Kidney (tissue), 22 donors: ENCODE measurements around the gene ZNF234. TPM values are rescaled to one million over a fixed set of nuclear protein-coding genes. Genes with fewer than 3 reads are reported as not detected.

ENCODE experiments used
- DNase-seq, 5 donors: peaks; one replicate each; pipeline ENCODE4 v3.0.0-alpha.2; 2013 to 2020
- FAIRE-seq: peaks from 2 replicates; lab custom pipeline; 2012; peaks lifted over from hg19 to GRCh38; lab: Jason Lieb, UNC
- H3K27ac ChIP-seq, 2 donors: one replicate each; pipeline ENCODE4 v1.7.0; 2013; ENCODE audit warnings: low read depth in 2 of 2, low read length in 2 of 2, inconsistent platforms in 1 of 2
- H3K27me3 ChIP-seq: one replicate; pipeline ENCODE4 v1.7.1; 2013; ENCODE audit warnings: low read length, inconsistent platforms; ENCODE audit not compliant: control insufficient read depth, insufficient read depth
- H3K36me3 ChIP-seq, 3 donors: one replicate each; pipeline versions ENCODE4 v1.7.0 to v1.7.1; 2013; ENCODE audit warnings: low read length in 3 of 3, control low read depth in 1 of 3, inconsistent platforms in 1 of 3; ENCODE audit not compliant: insufficient read depth in 3 of 3, control insufficient read depth in 2 of 3
- H3K4me1 ChIP-seq, 3 donors: one replicate each; pipeline versions ENCODE4 v1.7.0 to v1.7.1; 2013; ENCODE audit warnings: low read length in 3 of 3, inconsistent platforms in 1 of 3, low read depth in 1 of 3; ENCODE audit not compliant: control insufficient read depth in 2 of 3, insufficient read depth in 2 of 3
- H3K4me3 ChIP-seq, 3 donors: one replicate each; pipeline versions ENCODE4 v1.7.0 to v1.8.1; 2013; ENCODE audit warnings: low read length in 3 of 3, control low read depth in 1 of 3, inconsistent platforms in 1 of 3
- H3K9ac ChIP-seq, 3 donors: one replicate each; pipeline versions ENCODE4 v1.7.0 to v1.7.1; 2013; ENCODE audit warnings: low read length in 3 of 3, control low read depth in 1 of 3, inconsistent platforms in 1 of 3
- H3K9me3 ChIP-seq, 3 donors: one replicate each; pipeline versions ENCODE4 v1.7.0 to v1.7.1; 2013; ENCODE audit warnings: low read length in 3 of 3, control low read depth in 1 of 3, inconsistent platforms in 1 of 3; ENCODE audit not compliant: control insufficient read depth in 2 of 3, insufficient read depth in 1 of 3
- CTCF ChIP-seq: IDR thresholded peaks from 3 replicates; pipeline ENCODE4 v1.5.1; 2012; ENCODE audit warnings: mild to moderate bottlenecking, moderate library complexity, borderline replicate concordance; ENCODE audit not compliant: insufficient read depth; ENCODE audit errors: extremely low read depth
- intact Hi-C: fragments of 100-400 bp; cut with DNase I; formaldehyde crosslinking; loops from one replicate; pipeline ENCODE4 v1.11.1; 2022
- long read RNA-seq, 10 donors: library from polyadenylated mRNA in 1 of 10; unstranded in 1 of 10; transcript quantifications; one replicate each; pipeline ENCODE4 v2.0.0 and lab custom pipeline, GENCODE V29; 2021 to 2026
- polyA plus RNA-seq: library from polyadenylated mRNA; stranded (reverse); fragments of 350-450 nt; fragmentation: Illumina TruSeq; extraction: RNeasy Lipid Tissue Mini Kit (QIAGEN cat#74804); gene quantifications from one replicate; pipeline ENCODE4 v1.2.3, GENCODE V29; 2014; ENCODE audit warnings: low read depth, low replicate concordance; ENCODE audit not compliant: insufficient read depth
- total RNA-seq: library from RNA; stranded (reverse); fragmentation: NEBNext Ultra II Directional; extraction: Animal tissue kit (Norgen Biotek cat#: 25700); gene quantifications from one replicate; pipeline ENCODE4 v1.2.1, GENCODE V29; 2021
- donor health status: control.
- donor health status: control.
- donor health status: control.
- donor health status: control.
- donor health status: control.
- donor health status: DM: yes; HTN: yes; CAD: no.
- donor health status: Normal renal cell carcinoma (clear cell type).

Gene ZNF234
- total RNA-seq (13.8 TPM), polyA plus RNA-seq (3.2 TPM)
- long read RNA-seq, donor 1, full-length matches to known transcripts = 1 of 1 reads
- long read RNA-seq, donor 1, partial matches to known transcripts = 0 of 1 reads
- long read RNA-seq, donor 1, other reads (novel, unspliced or antisense) = 0 of 1 reads
- long read RNA-seq, donor 2, full-length matches to known transcripts = 1 of 1 reads
- long read RNA-seq, donor 2, partial matches to known transcripts = 0 of 1 reads
- long read RNA-seq, donor 2, other reads (novel, unspliced or antisense) = 0 of 1 reads
- long read RNA-seq, donor 3 = 0 reads
- long read RNA-seq, donor 4 = 0 reads
- long read RNA-seq, donor 5 = 0 reads
- long read RNA-seq, donor 6 = 0 reads
- long read RNA-seq, donor 7, full-length matches to known transcripts = 3 of 4 reads
- long read RNA-seq, donor 7, partial matches to known transcripts = 0 of 4 reads
- long read RNA-seq, donor 7, other reads (novel, unspliced or antisense) = 1 of 4 reads
- long read RNA-seq, donor 8, partial matches to known transcripts = 0 of 1 reads
- long read RNA-seq, donor 8, other reads (novel, unspliced or antisense) = 0 of 1 reads
- long read RNA-seq, donor 9 = 0 reads
- long read RNA-seq, donor 10, partial matches to known transcripts = 12 of 13 reads
- long read RNA-seq, donor 10, other reads (novel, unspliced or antisense) = 0 of 13 reads

- no peak for TF ChIP-seq CTCF
- FAIRE-seq = no peak
- H3K27ac ChIP-seq = peak within 1 kb of the TSS; percentile 51 to 53
Observed at GRCh38 chr19:44141191-44142058, at the start of gene ZNF234. TSS of gene ZNF234 (plus strand) at chr19:44141554. CDS start at chr19:44144633, 3,079 bp downstream.

GRCh38 chr19:44092108-44092507, 49.2 kb upstream of the ZNF234 start:
- H3K9me3 ChIP-seq = peaks cover 0 to 2% (median 0%) of the 10 kb centered on the region in 3 donors
- H3K4me3 ChIP-seq = no peak overlapping the region
- FAIRE-seq (no peak), DNase-seq (no peak)
- H3K36me3 ChIP-seq = peaks cover 0 to 4% (median 0%) of the 10 kb centered on the region in 3 donors
- H3K27me3 ChIP-seq = no peaks in the 10 kb centered on the region
- H3K9ac ChIP-seq = no peak overlapping the region
- H3K4me1 ChIP-seq = no peaks in the 10 kb centered on the region
- no peak overlapping the region for H3K27ac ChIP-seq
- no peak for TF ChIP-seq CTCF
- intact Hi-C loops = no loop called here

More at GRCh38 chr19:44141191-44142058, at the start of gene ZNF234:
- peaks cover 0 to 14% (median 2%) of the 10 kb centered on the region in 3 donors for H3K36me3 ChIP-seq
- H3K4me3 ChIP-seq = peak within 1 kb of the TSS; percentile 80 to 99 (median 93)
- intact Hi-C loops = no loop called here
- H3K4me1 ChIP-seq = peaks cover 0 to 6% (median 4%) of the 10 kb centered on the region in 3 donors
- peak within 1 kb of the TSS; percentile 71 to 99 (median 77) for H3K9ac ChIP-seq
- DNase-seq = peak; percentile 88 to 97 (median 92)
- no peaks in the 10 kb centered on the region for H3K27me3 ChIP-seq
- H3K9me3 ChIP-seq = no peaks in the 10 kb centered on the region

- no peak for FAIRE-seq
- no peaks in the 10 kb centered on the region for H3K27me3 ChIP-seq
- peak within 1 kb of the TSS; percentile 79 to 93 (median 92) for H3K4me3 ChIP-seq
- peak within 1 kb of the TSS; percentile 85 to 86 (median 86) for H3K9ac ChIP-seq
- peaks cover 0 to 2% (median 0%) of the 10 kb centered on the region in 3 donors for H3K9me3 ChIP-seq
- TF ChIP-seq CTCF = no peak
- peaks cover 0 to 13% (median 5%) of the 10 kb centered on the region in 3 donors for H3K36me3 ChIP-seq
- H3K27ac ChIP-seq = peak within 1 kb of the TSS; percentile 29 to 57
- H3K4me1 ChIP-seq = no peaks in the 10 kb centered on the region
- intact Hi-C loops = no loop called here
- peak; percentile 94 to 98 (median 96) for DNase-seq
Observed at GRCh38 chr19:44093931-44094765, 47.2 kb upstream of the ZNF234 start, which contains the start of gene ZNF224. TSS of gene ZNF224 (plus strand) at chr19:44094361. CDS start at chr19:44097874, 3,513 bp downstream.
